OCI-LY1 (cell line): Measurements from ENCODE around the gene CAPRIN1.

Experiments
- H2AFZ ChIP-seq: fragments of 200-600 bp; sonication (generic), shearing (Covaris generic); 2 replicates; pipeline ENCODE4 v1.6.0; 2014; ENCODE audit warnings: antibody characterized with exemption, mild to moderate bottlenecking, low read length
- H3F3A ChIP-seq: fragments of 200-600 bp; sonication (generic), shearing (Covaris generic); 2 replicates; pipeline ENCODE4 v1.6.0; 2014; ENCODE audit warnings: mild to moderate bottlenecking, antibody characterized with exemption, low read length, moderate library complexity; ENCODE audit not compliant: insufficient read depth
- H3K27ac ChIP-seq: fragments of 200-600 bp; sonication (generic); 2 replicates; pipeline ENCODE4 v1.5.1; 2014; ENCODE audit warnings: low read length, mixed run types, mild to moderate bottlenecking, low read depth; ENCODE audit not compliant: poor library complexity, severe bottlenecking
- H3K27me3 ChIP-seq: fragments of 200-600 bp; sonication (generic); 2 replicates; pipeline ENCODE4 v1.6.0; 2014; ENCODE audit warnings: antibody characterized with exemption, mild to moderate bottlenecking, low read length, moderate library complexity; ENCODE audit not compliant: insufficient read depth
- H3K36me3 ChIP-seq: fragments of 200-600 bp; sonication (generic); 2 replicates; pipeline ENCODE4 v1.6.1; 2014; ENCODE audit warnings: mild to moderate bottlenecking, antibody characterized with exemption, low read length, moderate library complexity, mixed read lengths; ENCODE audit not compliant: insufficient read depth
- H3K4me1 ChIP-seq: fragments of 200-600 bp; sonication (generic); 2 replicates; pipeline ENCODE4 v1.5.1; 2014; ENCODE audit warnings: mild to moderate bottlenecking, low read length, moderate library complexity; ENCODE audit not compliant: insufficient read depth, severe bottlenecking
- H3K4me2 ChIP-seq: fragments of 200-600 bp; sonication (generic), shearing (Covaris generic); 2 replicates; pipeline ENCODE4 v1.6.1; 2014; ENCODE audit warnings: low read length
- H3K4me3 ChIP-seq: fragments of 200-600 bp; sonication (generic); 2 replicates; pipeline ENCODE4 v1.5.1; 2014; ENCODE audit warnings: low read length, low read depth, mild to moderate bottlenecking, mixed read lengths; ENCODE audit not compliant: poor library complexity, severe bottlenecking
- H3K79me2 ChIP-seq: fragments of 200-600 bp; shearing (Covaris generic); 2 replicates; pipeline ENCODE4 v1.6.1; 2016; ENCODE audit warnings: mixed run types, low read length, mixed read lengths; ENCODE audit not compliant: insufficient read depth
- H3K9ac ChIP-seq: fragments of 200-600 bp; sonication (generic), shearing (Covaris generic); 2 replicates; pipeline ENCODE4 v1.6.1; 2014; ENCODE audit warnings: mild to moderate bottlenecking, low read length, mixed read lengths
- H3K9me2 ChIP-seq: fragments of 200-600 bp; sonication (generic), shearing (Covaris generic); 2 replicates; pipeline ENCODE4 v1.6.1; 2014; ENCODE audit warnings: low read depth, mild to moderate bottlenecking, low read length, mixed read lengths
- H3K9me3 ChIP-seq: fragments of 200-600 bp; shearing (Covaris generic); 2 replicates; pipeline ENCODE4 v1.6.1; 2014; ENCODE audit warnings: low read length, mixed read lengths
- H4K20me1 ChIP-seq: fragments of 200-600 bp; sonication (generic), shearing (Covaris generic); 2 replicates; pipeline ENCODE4 v1.6.0; 2016; ENCODE audit warnings: mild to moderate bottlenecking, low read length; ENCODE audit not compliant: insufficient read depth
- CTCF ChIP-seq: fragments of 200-600 bp; sonication (generic), shearing (Covaris generic); IDR thresholded peaks from 2 replicates; pipeline ENCODE4 v1.5.1; 2017; ENCODE audit warnings: mild to moderate bottlenecking, antibody characterized with exemption, low read length, moderate library complexity, mixed read lengths
- EZH2 ChIP-seq: fragments of 200-600 bp; sonication (generic), shearing (Covaris generic); IDR thresholded peaks from 2 replicates; pipeline ENCODE4 v1.8.0; 2017; ENCODE audit warnings: borderline replicate concordance, mixed run types, mild to moderate bottlenecking, antibody characterized with exemption, low read length, moderate library complexity, mixed read lengths

CAPRIN1 gene

GRCh38 chr11:34006876-34007275, 44.7 kb upstream of the CAPRIN1 start:
- Histone ChIP-seq H3K27me3 (no peaks in the 10 kb centered on the region; the same call in 1 of the 2 replicates), H3K27ac (no peak overlapping the region), H2AFZ (no peak overlapping the region), H3K9me2 (no peaks in the 10 kb centered on the region), H4K20me1 (no peaks in the 10 kb centered on the region), H3K9me3 (no peaks in the 10 kb centered on the region), H3F3A (no peaks in the 10 kb centered on the region), H3K9ac (no peak overlapping the region), H3K36me3 (no peaks in the 10 kb centered on the region), H3K79me2 (no peaks in the 10 kb centered on the region), H3K4me2 (no peak overlapping the region), H3K4me1 (no peaks in the 10 kb centered on the region), H3K4me3 (no peak overlapping the region)
- TF ChIP-seq EZH2 (no peak), CTCF (no peak)

DNA sequence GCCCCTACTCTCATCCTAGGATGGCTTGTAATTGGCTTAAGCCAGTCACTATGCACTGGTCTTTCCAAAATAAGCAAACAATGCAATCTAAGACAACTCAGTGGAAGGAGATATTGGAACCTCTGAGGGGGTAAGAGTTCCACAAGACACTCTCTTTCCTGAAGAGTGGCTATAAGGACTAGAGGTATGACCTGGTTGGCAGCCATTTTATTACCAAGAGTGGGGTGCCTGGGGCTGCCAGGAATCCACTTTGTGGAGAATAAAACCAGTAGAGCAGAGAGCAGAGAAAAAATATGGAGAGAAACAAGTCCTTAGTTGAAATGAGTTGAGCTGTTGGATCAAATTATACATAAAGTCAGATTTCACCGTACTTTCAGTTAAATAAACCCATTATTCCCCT, 38.8 kb upstream of the CAPRIN1 start:
- Histone ChIP-seq H3K9ac (no peak overlapping the region), H3K4me3 (no peak overlapping the region), H3K4me1 (no peaks in the 10 kb centered on the region), H3K4me2 (no peak overlapping the region), H4K20me1 (no peaks in the 10 kb centered on the region), H3K27me3 (no peaks in the 10 kb centered on the region; the same call in 1 of the 2 replicates), H3K27ac (no peak overlapping the region), H2AFZ (no peak overlapping the region), H3K9me2 (no peaks in the 10 kb centered on the region), H3K9me3 (no peaks in the 10 kb centered on the region), H3K36me3 (no peaks in the 10 kb centered on the region), H3F3A (no peaks in the 10 kb centered on the region), H3K79me2 (no peaks in the 10 kb centered on the region)
- TF ChIP-seq CTCF (no peak), EZH2 (no peak)

DNA sequence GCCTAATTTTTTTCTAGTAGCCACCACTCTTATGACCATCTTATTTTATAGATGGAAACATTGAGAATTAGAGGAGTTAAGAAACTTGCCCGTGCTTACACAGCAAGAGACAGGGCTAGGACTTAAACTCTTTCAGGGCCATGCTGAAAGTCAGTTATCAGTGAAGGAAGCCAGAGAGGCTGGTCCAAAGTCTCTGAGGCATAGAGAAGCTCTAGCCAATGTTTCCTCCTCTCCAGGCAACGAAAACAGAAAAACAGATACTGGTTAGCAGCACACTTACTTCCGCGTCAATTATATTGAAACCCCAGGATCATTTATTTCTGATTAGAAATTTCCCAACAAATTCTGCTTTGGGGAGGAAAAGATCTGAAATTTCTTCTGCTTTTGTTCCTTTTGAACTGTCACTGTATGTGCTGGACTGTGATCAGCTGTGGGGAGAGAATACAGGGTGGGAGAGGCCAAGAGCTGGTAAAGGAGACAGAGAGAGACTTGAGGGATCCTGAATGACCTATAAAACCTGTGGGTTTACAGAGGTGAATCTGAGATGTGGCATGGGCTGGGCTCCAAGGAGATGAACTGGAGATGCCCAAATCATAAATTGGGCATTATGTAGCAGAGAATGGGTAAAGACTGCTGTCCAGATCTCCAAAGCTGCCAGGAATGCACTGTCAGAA, 37.5 kb upstream of the CAPRIN1 start:
- H2AFZ ChIP-seq = no peak overlapping the region
- no peaks in the 10 kb centered on the region for H3K4me1 ChIP-seq
- no peaks in the 10 kb centered on the region for H3K9me3 ChIP-seq
- no peak overlapping the region for H3K4me2 ChIP-seq
- H3K79me2 ChIP-seq = no peaks in the 10 kb centered on the region
- no peak overlapping the region for H3K27ac ChIP-seq
- no peaks in the 10 kb centered on the region for H4K20me1 ChIP-seq
- no peaks in the 10 kb centered on the region; the same call in 1 of the 2 replicates for H3K27me3 ChIP-seq
- no peaks in the 10 kb centered on the region for H3K9me2 ChIP-seq
- H3F3A ChIP-seq = no peaks in the 10 kb centered on the region
- TF ChIP-seq EZH2 = no peak
- no peak for TF ChIP-seq CTCF
- no peaks in the 10 kb centered on the region for H3K36me3 ChIP-seq
- H3K9ac ChIP-seq = no peak overlapping the region
- H3K4me3 ChIP-seq = no peak overlapping the region
